ENCODE measurements around the gene EGFL7. TPM values are rescaled to one million over a fixed set of nuclear protein-coding genes. Genes with fewer than 3 reads are reported as not detected.

The EGFL7 gene
- total RNA-seq, 2 experiments from 2014 or later = 0.90 to 0.93 TPM

GRCh38 chr9:136642439-136642921 is 20.2 kb upstream of the EGFL7 start:
- Mint-ChIP-seq H3K36me3 (no peaks in the 10 kb centered on the region), H3K27me3 (peaks cover 17% of the 10 kb centered on the region), H3K4me3 (no peak overlapping the region), H3K4me1 (ENCODE audit: low read depth) (no peaks in the 10 kb centered on the region), H3K9me3 (no peaks in the 10 kb centered on the region), H3K27ac (no peak overlapping the region)
- intact Hi-C loops (cut with micrococcal nuclease) = no loop called here
- DNase-seq = no peak
- ChIA-PET POLR2A (interaction anchor here (0.6 kb wide), 1 partner anchor 25 kb away, joined by 3 read pairs; no protein-coding TSS in a partner anchor), CTCF (interaction anchor here (5.6 kb wide), 1 partner anchor 155 kb away, joined by 96 read pairs; no protein-coding TSS in a partner anchor)

DNA sequence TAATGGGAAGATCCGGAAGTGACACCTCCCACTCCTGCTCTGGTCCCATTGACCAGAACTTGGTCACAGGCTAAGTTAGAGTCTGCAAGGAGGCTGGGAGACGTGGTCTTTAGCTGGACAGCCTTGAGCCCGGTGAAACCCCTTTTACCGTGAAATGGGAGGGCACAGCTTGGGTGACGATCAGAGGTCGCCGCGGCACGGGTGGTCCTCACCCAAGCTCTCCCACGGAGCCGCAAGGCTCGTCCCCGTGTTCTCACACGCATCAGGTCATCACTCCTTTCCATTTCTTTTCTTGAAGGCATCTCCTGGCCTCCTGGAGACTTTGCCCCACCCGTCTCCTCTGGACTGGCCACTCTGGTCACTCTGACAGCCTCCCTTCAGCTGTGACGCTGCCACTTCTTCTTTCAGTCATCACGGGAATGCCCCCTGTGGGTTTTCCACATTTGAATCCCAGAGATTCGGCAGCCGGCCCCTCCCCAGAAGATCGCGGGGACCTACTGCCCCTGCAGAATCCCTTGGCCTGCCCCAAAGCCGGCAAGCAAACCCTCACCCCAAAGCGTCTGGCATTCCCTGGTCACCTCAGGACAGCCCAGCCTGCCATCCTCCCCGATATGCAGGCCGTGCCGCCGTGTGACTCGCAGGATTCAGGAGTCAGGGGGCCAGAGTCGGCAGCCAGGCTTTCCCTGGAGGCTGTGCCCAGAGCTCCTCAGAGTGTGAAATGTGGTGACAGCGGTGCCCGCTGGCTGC is 18.9 kb upstream of the EGFL7 start:
- ChIA-PET CTCF (interaction anchor here (1.8 to 5.6 kb wide), 2 partner anchors 9 to 156 kb away, joined by 6 to 96 read pairs; no protein-coding TSS in a partner anchor), POLR2A (interaction anchor here (0.6 kb wide), 1 partner anchor 30 kb away, joined by 3 read pairs; no protein-coding TSS in a partner anchor)
- no peak overlapping the region for H3K27ac Mint-ChIP-seq
- H3K4me1 Mint-ChIP-seq (ENCODE audit: low read depth) = no peaks in the 10 kb centered on the region
- intact Hi-C loops (cut with micrococcal nuclease) = loop anchor here (1.0 to 2.0 kb wide), 2 partner anchors 13 to 158 kb away; no protein-coding TSS in a partner anchor
- peaks cover 20% of the 10 kb centered on the region for H3K27me3 Mint-ChIP-seq
- no peak for DNase-seq
- no peak overlapping the region for H3K4me3 Mint-ChIP-seq
- no peaks in the 10 kb centered on the region for H3K9me3 Mint-ChIP-seq
- no peaks in the 10 kb centered on the region for H3K36me3 Mint-ChIP-seq

DNA sequence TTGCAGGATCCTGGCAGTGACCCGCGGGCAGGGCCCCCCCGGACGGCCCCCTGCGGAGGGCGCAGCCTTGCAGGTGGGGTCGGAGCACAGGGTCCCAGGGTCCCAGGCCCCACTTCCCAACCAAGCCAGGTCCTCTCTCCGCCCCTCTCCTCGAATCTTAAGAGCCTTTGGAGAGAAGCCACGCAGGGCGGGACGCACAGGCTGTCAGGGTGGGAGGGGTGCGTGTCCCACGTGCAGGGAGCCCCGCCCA is 18.4 kb upstream of the EGFL7 start:
- intact Hi-C loops (cut with micrococcal nuclease) = loop anchor here (1.0 to 2.0 kb wide), 2 partner anchors 13 to 159 kb away; no protein-coding TSS in a partner anchor
- H3K36me3 Mint-ChIP-seq = no peaks in the 10 kb centered on the region
- CTCF ChIA-PET = interaction anchor here (1.8 to 5.6 kb wide), 2 partner anchors 9 to 157 kb away, joined by 6 to 96 read pairs; no protein-coding TSS in a partner anchor

DNA sequence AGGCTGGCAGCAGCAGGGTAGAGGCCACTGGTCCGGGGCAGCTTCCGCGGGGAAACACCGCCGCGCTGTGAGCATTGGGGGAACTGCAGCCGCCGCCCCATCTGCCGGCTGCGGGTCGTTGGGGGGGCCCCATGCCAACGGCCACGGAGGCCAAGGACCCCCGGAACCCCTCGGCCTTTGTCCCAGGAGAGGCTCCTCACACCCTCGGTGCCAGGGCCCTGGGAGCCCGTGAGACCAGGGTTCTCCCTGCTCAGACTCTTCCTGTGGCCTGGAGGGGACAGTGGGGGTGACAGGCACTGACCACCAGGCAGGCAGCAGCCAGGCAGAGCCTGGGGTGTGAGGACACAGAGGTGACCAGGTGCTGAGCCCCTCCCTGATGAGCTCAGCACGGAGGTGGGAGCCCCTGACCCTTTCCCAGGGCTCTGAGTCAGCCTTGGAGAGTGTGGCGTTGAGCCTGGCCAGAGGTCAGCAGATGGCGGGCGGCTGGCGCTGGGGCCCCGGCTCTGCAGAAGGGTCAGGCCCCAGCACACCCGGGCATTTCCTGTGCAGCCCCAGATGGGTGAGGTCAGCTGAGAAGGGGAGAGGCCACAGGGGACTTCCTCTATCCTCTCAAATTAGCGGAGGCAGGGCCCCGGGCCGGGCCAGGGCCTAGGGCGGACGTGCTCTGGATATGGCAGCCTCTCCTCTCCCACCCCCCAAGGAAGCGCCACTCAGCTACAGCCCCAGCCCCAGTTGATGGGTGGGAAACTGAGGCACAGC is 17.9 kb upstream of the EGFL7 start:
- H3K27me3 Mint-ChIP-seq = peaks cover 22% of the 10 kb centered on the region
- H3K27ac Mint-ChIP-seq = no peak overlapping the region
- peak; percentile 80 for DNase-seq
- intact Hi-C loops (cut with micrococcal nuclease) = loop anchor here (1.0 to 2.0 kb wide), 2 partner anchors 14 to 159 kb away; no protein-coding TSS in a partner anchor
- ChIA-PET POLR2A (no interaction called here), CTCF (interaction anchor here (0.9 to 5.6 kb wide), 3 partner anchors 10 to 157 kb away, joined by 3 to 96 read pairs (median 6); partner anchors contain the start of gene EGFL7)
- no peak overlapping the region for H3K4me3 Mint-ChIP-seq
- no peaks in the 10 kb centered on the region for H3K9me3 Mint-ChIP-seq
- no peaks in the 10 kb centered on the region for H3K4me1 Mint-ChIP-seq (ENCODE audit: low read depth)
- no peaks in the 10 kb centered on the region for H3K36me3 Mint-ChIP-seq

More for the DNA sequence above, 18.4 kb upstream of the EGFL7 start:
- POLR2A ChIA-PET = no interaction called here
- DNase-seq = no peak
- H3K27ac Mint-ChIP-seq = no peak overlapping the region
- H3K9me3 Mint-ChIP-seq = no peaks in the 10 kb centered on the region
- no peaks in the 10 kb centered on the region for H3K4me1 Mint-ChIP-seq (ENCODE audit: low read depth)
- H3K27me3 Mint-ChIP-seq = peaks cover 22% of the 10 kb centered on the region
- H3K4me3 Mint-ChIP-seq = no peak overlapping the region

- Mint-ChIP-seq H3K36me3 (no peaks in the 10 kb centered on the region), H3K4me3 (no peak overlapping the region), H3K27ac (no peak overlapping the region), H3K4me1 (ENCODE audit: low read depth) (no peaks in the 10 kb centered on the region), H3K9me3 (no peaks in the 10 kb centered on the region), H3K27me3 (peaks cover 22% of the 10 kb centered on the region)
- intact Hi-C loops (cut with micrococcal nuclease) = loop anchor here (2.0 kb wide), 1 partner anchor 15 kb away; no protein-coding TSS in a partner anchor
- ChIA-PET POLR2A (no interaction called here), CTCF (interaction anchor here (0.9 to 5.6 kb wide), 3 partner anchors 11 to 158 kb away, joined by 3 to 96 read pairs (median 6); partner anchors contain the start of gene EGFL7)
- DNase-seq = no peak
Measured at GRCh38 chr9:136645352-136645902, 17.3 kb upstream of the EGFL7 start.

GRCh38 chr9:136645903-136646754 is 16.6 kb upstream of the EGFL7 start:
- H3K4me1 Mint-ChIP-seq (ENCODE audit: low read depth) = no peaks in the 10 kb centered on the region
- ChIA-PET POLR2A (interaction anchor here (0.9 kb wide), 1 partner anchor 207 kb away, joined by 3 read pairs; no protein-coding TSS in a partner anchor), CTCF (interaction anchor here (1.3 to 5.6 kb wide), 2 partner anchors 14 to 158 kb away, joined by 3 to 96 read pairs; no protein-coding TSS in a partner anchor)
- H3K36me3 Mint-ChIP-seq = no peaks in the 10 kb centered on the region
- no peaks in the 10 kb centered on the region for H3K9me3 Mint-ChIP-seq
- H3K4me3 Mint-ChIP-seq = no peak overlapping the region
- intact Hi-C loops (cut with micrococcal nuclease) = loop anchor here (2.0 kb wide), 1 partner anchor 15 kb away; no protein-coding TSS in a partner anchor
- no peak overlapping the region for H3K27ac Mint-ChIP-seq
- H3K27me3 Mint-ChIP-seq = peaks cover 22% of the 10 kb centered on the region
- no peak for DNase-seq

DNA sequence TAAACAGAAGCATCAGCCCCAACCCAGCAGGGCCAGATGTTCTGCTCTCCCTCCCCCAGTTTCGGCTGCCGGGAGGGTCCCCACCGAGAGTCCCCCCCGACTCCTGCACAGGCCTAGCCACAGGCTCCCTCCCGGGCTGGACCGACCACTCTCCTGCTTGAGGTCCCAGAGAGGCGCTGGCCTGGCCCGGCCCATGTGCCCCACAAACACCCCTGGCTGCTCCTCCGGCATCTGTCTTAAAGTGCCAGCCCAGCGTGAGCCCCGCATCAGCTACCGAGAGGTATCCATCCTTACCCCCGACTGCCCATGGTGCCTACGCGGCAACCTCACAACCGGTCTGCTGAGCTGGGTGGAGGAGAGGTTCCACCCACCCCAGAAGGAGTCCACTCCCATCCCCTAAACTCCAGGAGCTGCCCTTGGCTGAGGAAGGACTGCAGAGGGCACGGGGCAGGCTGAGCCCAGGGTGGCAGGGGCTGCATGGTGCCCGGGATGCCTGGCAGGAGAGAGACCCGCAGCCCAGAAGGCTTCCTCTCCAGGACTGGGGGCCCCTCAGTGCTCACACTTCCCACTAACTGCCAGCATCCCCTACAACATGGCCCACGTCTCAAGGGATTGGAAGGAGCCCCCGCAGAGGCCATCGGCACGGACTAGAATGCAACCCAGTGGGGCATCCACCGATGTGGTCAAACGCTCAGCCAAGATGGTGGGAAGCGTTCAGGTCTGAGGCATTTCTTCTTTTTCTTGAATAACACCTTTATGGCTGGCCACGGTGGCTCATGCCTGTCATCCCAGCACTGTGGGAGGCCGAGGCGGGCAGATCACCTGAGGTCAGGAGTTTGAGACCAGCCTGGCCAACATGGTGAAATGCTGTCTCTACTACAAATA is 15.6 kb upstream of the EGFL7 start:
- ChIA-PET CTCF (interaction anchor here (1.3 to 5.6 kb wide), 2 partner anchors 15 to 159 kb away, joined by 3 to 96 read pairs; no protein-coding TSS in a partner anchor), POLR2A (interaction anchor here (0.6 to 0.9 kb wide), 2 partner anchors 101 to 208 kb away, joined by 3 read pairs; partner anchors contain the start of gene NOTCH1)
- Mint-ChIP-seq H3K9me3 (no peaks in the 10 kb centered on the region), H3K36me3 (no peaks in the 10 kb centered on the region), H3K4me3 (no peak overlapping the region), H3K4me1 (ENCODE audit: low read depth) (no peaks in the 10 kb centered on the region), H3K27me3 (peaks cover 22% of the 10 kb centered on the region), H3K27ac (no peak overlapping the region)
- no peak for DNase-seq
- intact Hi-C loops (cut with micrococcal nuclease) = no loop called here

GRCh38 chr9:136648751-136649150 is 14.0 kb upstream of the EGFL7 start:
- Mint-ChIP-seq H3K9me3 (no peaks in the 10 kb centered on the region), H3K4me3 (no peak overlapping the region), H3K27me3 (peaks cover 15% of the 10 kb centered on the region), H3K36me3 (no peaks in the 10 kb centered on the region), H3K4me1 (ENCODE audit: low read depth) (no peaks in the 10 kb centered on the region), H3K27ac (no peak overlapping the region)
- ChIA-PET CTCF (no interaction called here), POLR2A (no interaction called here)
- intact Hi-C loops (cut with micrococcal nuclease) = no loop called here
- no peak for DNase-seq

DNA sequence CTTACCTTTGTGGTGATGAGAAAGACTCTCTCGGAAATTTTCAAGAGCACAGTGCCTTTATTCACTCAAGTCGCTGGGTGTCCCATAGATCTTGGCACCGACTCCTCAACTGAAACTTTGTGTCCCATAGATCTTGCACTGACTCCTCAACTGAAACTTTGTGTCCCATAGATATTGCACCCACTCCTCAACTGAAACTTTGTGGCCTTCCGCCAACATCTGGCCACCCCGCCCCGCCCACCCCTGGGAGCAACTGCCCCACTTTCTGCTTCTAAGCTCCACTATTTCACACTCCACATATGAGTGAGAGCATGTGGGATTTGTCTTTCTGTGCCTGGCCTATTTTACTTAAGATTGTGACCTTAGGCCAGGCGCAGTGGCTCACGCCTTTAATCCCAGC is 12.7 kb upstream of the EGFL7 start:
- Mint-ChIP-seq H3K27ac (no peak overlapping the region), H3K4me1 (ENCODE audit: low read depth) (no peaks in the 10 kb centered on the region), H3K27me3 (peaks cover 15% of the 10 kb centered on the region), H3K4me3 (no peak overlapping the region), H3K9me3 (no peaks in the 10 kb centered on the region), H3K36me3 (no peaks in the 10 kb centered on the region)
- CTCF ChIA-PET = no interaction called here
- POLR2A ChIA-PET = no interaction called here
- intact Hi-C loops (cut with micrococcal nuclease) = no loop called here
- no peak for DNase-seq

DNA sequence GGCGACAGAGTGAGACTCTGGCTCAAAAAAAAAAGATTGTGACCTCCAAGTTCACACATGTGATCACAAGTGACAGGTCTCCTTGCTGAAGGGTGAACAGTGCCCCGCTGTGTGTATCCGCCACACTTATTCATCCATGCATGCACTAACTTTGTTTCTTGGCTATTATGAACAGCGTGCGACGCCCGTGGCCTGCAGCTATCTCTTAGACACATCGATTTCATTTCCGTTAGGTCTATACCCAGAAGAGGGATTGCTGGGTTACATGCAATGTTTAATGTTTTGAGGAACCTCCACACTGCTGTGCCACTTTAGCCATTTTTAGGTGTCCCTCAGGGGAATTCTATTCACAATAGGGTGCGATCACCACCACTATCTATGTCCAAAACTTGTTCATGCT is 12.1 kb upstream of the EGFL7 start:
- Mint-ChIP-seq H3K4me1 (ENCODE audit: low read depth) (no peaks in the 10 kb centered on the region), H3K36me3 (no peaks in the 10 kb centered on the region), H3K27ac (no peak overlapping the region), H3K27me3 (peaks cover 18% of the 10 kb centered on the region), H3K4me3 (no peak overlapping the region), H3K9me3 (no peaks in the 10 kb centered on the region)
- POLR2A ChIA-PET = no interaction called here
- intact Hi-C loops (cut with micrococcal nuclease) = no loop called here
- CTCF ChIA-PET = interaction anchor here (0.6 kb wide), 1 partner anchor 21 kb away, joined by 4 read pairs; no protein-coding TSS in a partner anchor
- DNase-seq = no peak

All from activated CD4-positive, alpha-beta memory T cell treated with anti-CD3 and anti-CD28 coated beads for 36 hours (primary cell).